NCI-H2227 treated with DMSO at 0.1 percent for 48 hours (cell line): ENCODE data around the gene NOMO2.
"Not testable (repeated sequence)": the region's sequence is repeated elsewhere in the genome, so short reads cannot be mapped to it uniquely, and the experiment has no call there.

Experiments
- DNase-seq: peaks from one replicate; lab custom pipeline; 2025; lab: John Stamatoyannopoulos, UW

Gene NOMO2, protein sequence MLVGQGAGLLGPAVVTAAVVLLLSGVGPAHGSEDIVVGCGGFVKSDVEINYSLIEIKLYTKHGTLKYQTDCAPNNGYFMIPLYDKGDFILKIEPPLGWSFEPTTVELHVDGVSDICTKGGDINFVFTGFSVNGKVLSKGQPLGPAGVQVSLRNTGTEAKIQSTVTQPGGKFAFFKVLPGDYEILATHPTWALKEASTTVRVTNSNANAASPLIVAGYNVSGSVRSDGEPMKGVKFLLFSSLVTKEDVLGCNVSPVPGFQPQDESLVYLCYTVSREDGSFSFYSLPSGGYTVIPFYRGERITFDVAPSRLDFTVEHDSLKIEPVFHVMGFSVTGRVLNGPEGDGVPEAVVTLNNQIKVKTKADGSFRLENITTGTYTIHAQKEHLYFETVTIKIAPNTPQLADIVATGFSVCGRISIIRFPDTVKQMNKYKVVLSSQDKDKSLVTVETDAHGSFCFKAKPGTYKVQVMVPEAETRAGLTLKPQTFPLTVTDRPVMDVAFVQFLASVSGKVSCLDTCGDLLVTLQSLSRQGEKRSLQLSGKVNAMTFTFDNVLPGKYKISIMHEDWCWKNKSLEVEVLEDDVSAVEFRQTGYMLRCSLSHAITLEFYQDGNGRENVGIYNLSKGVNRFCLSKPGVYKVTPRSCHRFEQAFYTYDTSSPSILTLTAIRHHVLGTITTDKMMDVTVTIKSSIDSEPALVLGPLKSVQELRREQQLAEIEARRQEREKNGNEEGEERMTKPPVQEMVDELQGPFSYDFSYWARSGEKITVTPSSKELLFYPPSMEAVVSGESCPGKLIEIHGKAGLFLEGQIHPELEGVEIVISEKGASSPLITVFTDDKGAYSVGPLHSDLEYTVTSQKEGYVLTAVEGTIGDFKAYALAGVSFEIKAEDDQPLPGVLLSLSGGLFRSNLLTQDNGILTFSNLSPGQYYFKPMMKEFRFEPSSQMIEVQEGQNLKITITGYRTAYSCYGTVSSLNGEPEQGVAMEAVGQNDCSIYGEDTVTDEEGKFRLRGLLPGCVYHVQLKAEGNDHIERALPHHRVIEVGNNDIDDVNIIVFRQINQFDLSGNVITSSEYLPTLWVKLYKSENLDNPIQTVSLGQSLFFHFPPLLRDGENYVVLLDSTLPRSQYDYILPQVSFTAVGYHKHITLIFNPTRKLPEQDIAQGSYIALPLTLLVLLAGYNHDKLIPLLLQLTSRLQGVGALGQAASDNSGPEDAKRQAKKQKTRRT

DNA sequence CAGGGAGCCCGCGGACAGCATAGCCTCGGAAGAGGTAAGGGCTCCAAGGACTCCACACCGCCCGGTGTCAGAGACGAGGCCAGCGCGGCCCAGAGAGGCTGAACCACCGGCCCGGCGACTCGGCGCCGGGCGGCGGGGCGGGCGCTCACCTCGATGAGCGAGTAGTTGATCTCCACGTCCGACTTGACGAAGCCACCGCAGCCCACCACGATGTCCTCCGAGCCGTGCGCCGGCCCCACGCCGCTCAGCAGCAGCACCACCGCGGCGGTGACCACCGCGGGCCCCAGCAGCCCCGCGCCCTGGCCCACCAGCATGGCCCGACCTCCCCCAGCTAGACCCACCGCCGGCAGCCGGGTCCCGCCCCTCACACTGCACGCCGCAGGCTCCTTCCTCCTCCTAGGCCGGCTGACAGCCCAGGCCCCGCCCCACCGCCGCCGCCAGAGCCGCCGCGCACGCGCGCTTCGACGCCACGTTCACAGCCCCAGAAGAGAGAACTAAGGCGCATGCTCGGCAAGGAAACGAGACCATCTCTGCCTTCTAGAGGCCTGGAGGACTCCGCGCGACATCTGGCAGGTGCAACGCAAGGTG, at the start of gene NOMO2:
Gene NOMO2, minus strand, starts transcription at position 371 of the 588 bp plus-strand sequence. Its CDS starts 57 bp downstream, at position 314.
- DNase-seq, result not testable (repeated sequence)

DNA sequence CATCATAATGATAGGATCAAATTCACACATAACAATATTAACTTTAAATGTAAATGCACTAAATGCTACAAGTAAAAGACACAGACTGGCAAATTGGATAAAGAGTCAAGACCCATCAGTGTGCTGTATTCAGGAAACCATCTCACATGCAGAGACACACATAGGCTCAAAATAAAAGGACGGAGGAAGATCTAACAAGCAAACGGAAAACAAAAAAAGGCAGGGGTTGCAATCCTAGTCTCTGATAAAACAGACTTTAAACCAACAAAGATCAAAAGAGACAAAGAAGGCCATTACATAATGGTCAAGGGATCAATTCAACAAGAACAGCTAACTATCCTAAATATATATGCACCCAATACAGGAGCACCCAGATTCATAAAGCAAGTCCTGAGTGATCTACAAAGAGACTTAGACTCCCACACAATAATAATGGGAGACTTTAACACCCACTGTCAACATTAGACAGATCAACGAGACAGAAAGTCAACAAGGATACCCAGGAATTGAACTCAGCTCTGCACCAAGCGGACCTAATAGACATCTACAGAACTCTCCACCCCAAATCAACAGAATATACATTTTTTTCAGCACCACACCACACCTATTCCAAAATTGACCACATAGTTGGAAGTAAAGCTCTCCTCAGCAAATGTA, 48.4 kb upstream of the NOMO2 start:
- DNase-seq, result not testable (repeated sequence)

DNA sequence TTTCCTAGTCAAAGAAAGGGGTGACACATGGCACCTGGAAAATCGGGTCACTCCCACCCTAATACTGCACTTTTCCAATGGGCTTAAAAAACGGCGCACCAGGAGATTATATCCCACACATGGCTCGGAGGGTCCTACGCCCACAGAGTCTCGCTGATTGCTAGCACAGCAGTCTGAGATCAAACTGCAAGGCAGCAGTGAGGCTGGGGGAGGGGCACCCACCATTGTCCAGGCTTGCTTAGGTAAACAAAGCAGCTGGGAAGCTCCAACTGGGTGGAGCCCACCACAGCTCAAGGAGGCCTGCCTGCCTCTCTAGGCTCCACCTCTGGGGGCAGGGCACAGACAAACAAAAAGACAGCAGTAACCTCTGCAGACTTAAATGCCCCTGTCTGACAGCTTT, 46.4 kb upstream of the NOMO2 start:
- DNase-seq, result not testable (repeated sequence)

DNA sequence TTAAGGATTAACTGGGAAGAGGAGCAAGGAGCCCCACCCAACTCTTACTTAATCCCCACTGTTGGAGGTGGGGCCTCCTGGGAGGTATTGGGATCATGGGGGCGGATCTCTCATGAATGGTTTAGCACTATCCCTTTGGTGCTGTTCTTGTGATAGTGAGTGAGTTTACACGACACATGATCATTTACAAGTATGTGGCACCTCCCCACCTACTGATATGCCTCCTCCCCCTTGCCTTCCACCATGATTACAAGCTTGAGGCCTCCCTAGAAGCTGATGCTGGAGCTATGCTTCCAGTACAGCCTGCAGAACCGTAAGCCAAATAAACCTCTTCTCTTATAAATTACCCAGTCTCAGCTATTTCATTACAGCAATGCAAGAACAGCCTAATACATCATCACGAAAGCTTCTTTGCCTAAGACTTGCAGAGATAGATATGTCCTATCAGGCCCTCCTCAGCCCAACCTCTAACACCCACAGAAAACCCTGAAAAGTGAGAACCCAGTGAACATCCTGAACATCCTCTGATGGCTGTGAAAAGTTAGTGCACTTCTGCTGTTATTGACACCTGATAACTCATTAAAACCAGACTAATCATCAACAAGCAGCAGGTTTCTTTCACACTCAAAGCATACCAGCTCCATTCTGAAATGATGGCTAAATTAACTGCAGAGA, 41.8 kb upstream of the NOMO2 start:
- not testable (repeated sequence) for DNase-seq

DNA sequence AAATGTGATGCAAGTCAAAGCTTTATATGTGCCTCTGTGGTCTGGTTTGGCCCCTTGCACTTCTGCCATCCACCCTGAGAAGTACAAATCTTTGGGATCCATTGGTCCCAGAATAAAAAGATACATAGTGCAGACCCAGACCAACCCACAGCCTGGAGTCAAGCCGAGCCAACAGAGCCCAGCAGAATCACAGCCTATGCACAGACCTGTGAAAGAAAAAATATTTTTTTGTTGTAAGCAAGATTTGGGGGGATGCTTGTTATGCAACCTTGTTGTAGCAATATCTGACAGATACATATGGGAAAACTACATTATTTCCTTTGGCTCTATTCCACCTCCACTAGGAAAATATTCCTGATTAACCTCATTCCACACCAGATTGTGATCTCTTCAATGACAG, 36.7 kb upstream of the NOMO2 start:
- DNase-seq, result not testable (repeated sequence)

DNA sequence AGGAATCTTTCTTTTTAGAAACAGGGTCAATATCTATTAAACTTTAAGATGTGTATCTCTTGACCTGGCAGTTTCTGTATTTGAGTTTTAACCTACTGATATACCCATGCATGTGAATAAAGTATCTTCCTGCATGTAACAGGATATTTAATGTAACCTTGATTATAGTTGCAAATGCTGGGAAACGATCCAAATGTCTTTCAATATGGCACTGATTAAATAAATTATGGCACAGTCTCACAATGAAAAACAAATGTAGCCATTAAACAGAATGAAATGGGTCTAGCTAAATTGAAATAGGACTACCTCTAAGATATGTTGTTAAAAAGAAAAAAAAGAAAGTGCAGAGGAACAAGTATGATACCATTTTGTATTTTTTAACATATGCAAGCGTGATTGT, 35.8 kb upstream of the NOMO2 start:
- DNase-seq, result not testable (repeated sequence)

DNA sequence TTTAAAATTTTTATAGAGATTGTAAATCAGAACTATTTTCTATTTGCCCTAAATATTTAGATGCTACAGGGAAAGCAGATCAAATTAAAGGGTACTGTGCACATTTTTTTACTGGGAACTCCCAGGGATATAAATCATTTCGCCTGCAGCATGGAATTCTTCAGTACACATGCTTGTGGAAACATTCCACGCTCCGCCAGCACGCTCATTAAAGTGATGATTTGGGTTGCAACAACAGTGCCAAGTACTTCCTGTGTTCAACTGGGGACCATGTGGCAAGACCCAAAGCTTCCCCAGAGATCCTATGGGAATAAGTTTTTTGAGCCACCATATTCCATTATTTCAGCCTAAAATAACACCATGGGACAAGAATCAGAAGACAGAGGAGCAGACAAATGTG, 35.4 kb upstream of the NOMO2 start:
- not testable (repeated sequence) for DNase-seq

DNA sequence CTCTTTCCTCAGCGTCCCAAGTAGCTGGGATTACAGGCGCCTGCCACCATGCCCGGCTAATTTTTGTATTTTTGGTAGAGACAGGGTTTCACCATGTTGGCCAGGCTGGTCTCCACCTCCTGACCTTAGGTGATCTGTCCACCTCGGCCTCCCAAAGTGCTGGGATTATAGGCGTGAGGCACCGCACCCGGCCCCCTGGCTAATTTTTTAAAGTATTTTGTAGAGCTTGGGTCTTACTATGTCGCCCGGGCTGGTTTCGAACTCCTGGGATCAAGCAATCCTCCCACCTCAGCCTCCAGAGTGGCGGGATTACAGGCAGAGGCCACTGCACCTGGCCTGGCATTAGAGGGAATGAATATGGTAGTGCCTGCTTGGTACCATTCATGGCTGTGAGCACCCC, 33.9 kb upstream of the NOMO2 start:
- not testable (repeated sequence) for DNase-seq

DNA sequence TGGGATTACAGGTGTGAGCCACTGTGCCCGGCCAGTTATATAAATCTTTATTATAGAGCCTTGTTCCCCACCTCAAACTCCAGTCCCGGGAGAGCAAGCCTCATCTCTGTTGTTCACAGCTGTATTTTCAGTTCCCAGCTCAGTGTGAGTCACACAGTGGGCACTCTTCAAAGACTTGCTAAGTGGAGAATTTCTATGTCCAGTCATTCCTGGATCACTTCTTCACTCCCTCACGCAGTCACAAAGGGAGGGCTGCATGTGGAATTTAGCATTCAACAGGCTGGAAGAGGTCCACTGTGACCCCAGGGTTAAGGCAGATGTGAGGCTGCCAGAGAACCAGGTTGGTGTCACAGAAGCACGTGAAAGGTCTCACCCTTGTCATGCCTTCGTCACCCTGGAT, 33.0 kb upstream of the NOMO2 start:
- not testable (repeated sequence) for DNase-seq

DNA sequence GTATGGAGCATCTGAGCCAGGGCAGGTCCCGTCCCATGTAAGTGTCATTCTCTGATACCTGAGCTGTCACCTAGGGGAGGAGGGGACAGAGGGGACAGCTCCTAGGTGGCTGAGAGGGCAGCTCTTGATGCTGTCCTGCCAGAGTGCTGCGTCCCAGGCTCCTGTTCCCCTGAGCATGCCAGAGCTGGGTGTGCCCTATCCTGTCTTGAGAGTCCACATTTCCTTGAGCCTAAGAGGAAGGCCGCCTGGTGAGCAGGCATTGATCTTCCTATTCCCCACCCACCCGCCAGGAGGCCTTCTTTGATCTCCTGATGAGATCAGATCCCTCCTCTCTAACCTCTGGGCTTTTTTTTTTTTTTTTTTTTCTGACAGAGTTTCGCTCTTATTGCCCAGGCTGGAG, 32.0 kb upstream of the NOMO2 start:
- not testable (repeated sequence) for DNase-seq

DNA sequence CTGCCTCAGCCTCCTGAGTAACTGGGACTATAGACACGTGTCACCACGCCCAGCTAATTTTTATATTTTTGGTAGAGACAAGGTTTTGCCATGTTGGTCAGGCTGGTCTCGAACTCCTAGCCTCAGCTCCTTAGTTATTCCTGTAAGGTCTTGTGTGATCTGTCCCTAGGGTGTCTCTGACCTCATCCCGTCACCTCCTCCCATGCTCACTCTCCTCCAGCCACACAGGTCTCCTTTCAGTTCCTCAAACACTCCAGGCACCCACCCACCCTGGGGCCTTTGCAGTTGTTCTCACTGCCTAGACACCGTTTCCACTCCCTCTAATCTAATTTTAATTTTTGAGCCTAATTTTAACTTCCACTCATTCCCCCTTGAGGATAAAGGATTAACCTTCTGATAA, 31.1 kb upstream of the NOMO2 start:
- not testable (repeated sequence) for DNase-seq

DNA sequence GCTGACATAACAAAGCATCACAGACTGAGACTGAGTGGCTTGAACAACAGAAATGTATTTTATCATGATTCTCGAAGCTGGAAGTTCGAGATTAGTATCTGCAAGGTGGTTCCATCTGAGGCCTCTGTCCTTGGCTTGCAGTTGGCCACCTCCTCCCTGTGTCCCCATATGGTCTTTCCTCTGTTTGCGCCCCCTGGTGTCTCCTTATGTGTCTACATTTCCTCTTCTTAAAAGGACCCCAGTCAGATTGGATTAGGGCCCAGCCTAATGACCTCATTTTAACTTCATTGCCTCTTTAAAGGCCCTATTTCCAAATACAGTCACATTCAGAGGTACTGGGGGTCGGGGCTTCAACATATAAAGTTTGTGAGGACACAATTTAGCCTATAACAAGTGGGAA, 30.0 kb upstream of the NOMO2 start:
- not testable (repeated sequence) for DNase-seq

DNA sequence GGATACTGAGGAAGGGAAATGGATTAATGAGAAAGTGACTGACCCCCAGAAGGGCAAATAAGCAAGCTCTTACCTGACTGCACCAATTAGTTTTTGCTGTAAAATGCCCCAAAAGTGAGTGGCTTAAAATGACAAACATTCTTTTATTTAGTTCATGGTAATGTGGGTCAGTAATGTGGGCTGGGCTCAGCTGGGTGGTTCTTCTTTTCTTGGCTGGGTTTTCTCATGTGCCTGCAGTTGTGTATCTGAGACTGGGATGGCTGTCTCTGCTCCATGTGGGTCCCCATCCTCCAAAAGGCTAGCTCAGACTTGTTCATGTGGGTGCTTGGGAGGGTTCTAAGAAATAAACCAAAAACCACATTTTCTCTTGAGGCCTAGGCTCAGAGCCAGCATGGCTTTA, 29.5 kb upstream of the NOMO2 start:
- DNase-seq, result not testable (repeated sequence)

DNA sequence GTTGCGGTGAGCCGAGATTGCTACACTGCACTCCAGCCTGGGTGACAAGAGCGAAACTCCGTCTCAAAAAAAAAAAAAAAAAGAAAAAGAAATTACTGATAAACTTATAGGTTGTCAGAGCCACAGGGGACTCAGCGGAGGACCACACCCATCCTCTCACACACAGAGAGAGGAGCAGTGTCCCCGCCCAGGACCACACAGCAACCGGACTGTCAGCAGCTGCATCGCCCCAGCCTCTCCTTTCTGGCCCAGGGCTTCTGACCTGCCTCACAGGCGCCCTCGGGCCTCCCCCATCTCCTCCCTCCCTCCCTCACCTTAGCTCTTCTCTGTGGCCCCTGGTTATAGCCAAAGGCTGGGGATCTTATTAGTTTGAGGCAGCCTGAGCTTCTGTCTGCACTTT, 27.9 kb upstream of the NOMO2 start:
- not testable (repeated sequence) for DNase-seq

DNA sequence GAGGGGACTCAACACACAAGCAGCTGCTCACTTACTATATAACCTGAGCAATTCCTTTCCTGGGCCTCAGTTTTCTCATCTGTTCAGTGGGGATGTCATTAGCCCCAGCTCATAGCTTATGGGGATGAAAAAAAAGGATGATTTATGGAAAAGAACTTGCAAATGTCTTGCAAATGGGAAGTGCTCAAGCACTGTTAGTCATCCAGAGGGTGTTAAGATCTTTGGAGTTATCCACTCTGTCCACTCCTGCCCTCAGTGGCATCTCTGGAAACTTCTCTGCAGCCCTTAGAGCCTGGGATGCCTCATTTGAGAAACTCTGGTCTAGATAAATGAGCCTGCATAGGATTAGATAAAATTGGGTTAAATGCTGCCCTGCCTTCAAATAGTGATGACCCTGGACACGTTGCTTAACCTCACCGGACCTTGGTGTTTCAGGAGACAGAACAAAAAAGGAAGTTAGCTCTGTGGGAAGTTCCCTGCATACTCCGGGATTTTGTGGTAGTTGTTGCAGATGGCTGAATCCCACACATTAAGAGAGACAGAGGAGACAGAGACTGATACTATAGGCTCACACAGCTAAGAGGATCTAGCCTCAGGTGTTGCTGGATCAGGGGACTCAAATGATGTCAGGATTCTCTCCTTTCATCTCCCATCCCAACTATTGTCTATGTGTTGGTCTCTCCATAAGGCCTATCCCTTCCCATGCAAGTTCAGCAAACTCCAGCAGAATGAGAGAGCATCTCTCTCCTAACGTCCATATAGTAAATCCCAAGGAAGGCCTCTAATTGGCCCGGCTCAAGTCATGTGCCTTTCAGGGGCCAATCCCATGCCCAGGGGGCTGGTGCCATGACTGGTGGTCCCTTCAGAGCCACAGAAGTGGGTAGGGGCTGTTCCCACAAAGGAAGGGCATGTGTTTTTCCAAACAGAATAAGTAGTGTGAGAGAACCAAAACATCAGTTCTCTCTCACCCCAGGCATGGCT, 25.0 kb upstream of the NOMO2 start:
- DNase-seq, result not testable (repeated sequence)

DNA sequence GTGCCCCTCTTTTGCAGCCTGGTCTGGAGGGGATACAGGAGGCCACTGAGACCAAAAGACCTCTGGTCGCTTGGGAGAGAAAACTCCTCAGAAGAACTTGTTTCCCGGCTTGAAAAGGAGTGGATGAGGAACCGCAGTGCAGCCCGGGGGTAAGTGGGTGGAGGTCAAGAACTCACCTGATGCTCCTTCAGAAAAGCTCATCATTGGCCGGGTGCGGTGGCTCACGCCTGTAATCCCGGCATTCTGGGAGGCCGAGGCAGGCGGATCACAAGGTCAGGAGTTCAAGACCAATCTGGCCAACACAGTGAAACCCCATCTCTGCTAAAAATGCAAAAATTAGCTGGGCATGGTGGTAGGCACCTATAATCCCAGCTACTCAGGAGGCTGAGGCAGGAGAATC, 23.9 kb upstream of the NOMO2 start:
- not testable (repeated sequence) for DNase-seq

DNA sequence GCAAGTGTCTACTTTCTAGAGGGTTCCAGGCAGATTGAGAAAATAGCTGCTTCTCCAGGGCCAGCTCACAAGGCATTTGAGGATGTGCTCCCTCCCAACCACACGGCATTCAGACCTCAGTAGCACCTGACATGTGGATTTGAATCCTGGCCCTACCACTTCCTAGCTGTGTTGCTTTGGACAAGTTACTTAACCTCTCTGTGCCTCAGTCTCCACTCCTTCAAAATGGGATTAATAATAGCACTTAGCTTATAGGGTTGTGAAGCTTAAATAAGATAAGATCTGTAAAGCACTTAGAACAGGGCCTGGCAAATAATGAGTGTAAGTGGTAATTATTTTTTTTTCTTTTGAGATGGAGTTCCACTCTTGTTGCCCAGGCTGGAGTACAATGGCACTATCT, 21.0 kb upstream of the NOMO2 start:
- DNase-seq, result no peak

DNA sequence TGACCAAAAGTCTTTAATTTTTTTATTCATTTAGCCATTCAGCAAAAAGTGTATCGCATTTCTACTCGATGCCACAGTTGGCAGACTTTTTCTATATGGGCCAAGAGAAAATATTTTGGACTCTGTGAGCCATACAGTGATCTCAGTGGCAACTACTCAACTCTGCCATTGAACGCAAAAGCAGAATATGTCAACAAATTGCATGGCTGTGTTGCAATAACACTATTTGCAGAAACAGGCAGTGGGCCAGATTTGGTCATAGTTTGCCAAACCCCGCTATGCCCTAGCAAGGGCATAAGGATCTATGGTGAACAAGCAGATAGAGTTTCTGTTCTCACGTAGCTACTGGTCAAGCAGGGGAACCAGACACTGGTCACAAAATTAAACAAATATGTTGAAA, 18.5 kb upstream of the NOMO2 start:
- DNase-seq, result not testable (repeated sequence)

DNA sequence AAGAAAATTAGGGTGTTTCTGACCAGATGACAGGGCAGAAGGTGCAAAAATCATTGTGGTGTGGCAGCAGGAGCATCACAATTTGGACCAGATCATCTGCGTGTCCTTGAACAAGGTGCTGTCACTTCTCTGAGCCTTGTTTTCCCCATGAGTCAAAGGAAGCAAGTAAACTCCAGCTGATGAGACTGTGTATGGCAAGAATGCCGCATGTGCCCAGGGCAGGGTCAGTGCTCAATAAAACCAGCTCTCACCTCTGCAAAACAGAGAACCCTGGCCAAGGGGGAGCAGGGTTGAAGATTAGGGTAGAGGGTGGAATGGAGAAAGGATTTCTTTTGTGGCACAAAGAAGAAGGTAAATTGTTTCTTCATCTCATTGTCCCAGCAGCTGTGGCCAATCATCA, 17.4 kb upstream of the NOMO2 start:
- DNase-seq, result not testable (repeated sequence)
